Stimulated activated naive CD8-positive, alpha-beta T cell treated with anti-CD3 and anti-CD28 coated beads, Interleukin-15, Interleukin-2, amounts not matched to agents 100 U/mL and 50 U/mL, for 24 hours (primary cell): Measurements from ENCODE around the gene GEMIN4.
"Not testable (repeated sequence)": the region's sequence is repeated elsewhere in the genome, so short reads cannot be mapped to it uniquely, and the experiment has no call there.

Experiments
- ATAC-seq: fragments of 150-1000 bp; cut with Tn5 transposase; one replicate; pipeline ENCODE4 v1.10.0; 2021
- DNase-seq: peaks from one replicate; pipeline ENCODE4 v3.0.0; 2021

GEMIN4 gene

GRCh38 chr17:700504-701094, 51.5 kb downstream of the GEMIN4 start:
- DNase-seq (no peak), ATAC-seq (no peak)

DNA sequence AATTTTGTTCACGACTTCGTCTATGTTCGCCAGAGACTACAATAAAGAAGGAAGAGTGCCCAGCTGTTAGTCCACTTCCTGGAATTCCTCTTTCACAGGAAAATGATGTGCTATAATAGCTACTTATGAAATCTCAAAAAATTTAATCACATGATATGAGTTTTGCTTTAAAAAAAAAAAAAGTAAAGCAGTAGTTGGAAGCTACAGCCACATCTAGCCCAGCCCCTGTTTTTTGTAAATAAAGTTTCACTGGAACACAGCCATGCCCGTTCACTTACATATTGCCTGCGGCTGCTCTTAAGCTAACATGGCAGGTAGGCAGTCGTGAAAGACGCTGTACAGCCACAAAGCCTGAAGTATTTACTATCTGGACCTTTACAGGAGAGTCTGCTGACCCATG, 52.7 kb downstream of the GEMIN4 start:
- DNase-seq, result no peak
- ATAC-seq, result no peak

DNA sequence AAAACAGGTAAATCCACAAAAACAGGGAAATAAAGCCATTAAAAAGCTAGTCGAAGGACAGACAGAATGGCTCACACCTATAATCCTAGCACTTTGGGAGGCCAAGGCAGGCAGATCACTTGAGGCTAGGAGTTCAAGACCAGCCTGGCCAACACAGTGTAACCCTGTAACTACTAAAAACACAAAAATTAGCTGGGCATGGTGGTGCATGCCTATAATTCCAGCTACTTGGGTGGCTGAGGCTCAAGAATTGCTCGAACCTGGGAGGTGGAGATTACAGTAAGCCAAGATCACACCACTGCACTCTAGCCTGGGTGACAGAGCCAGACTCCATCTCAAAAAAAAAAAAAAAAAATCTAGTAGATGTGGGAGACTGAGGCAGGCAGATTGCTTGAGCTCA, 54.0 kb downstream of the GEMIN4 start:
- not testable (repeated sequence) for ATAC-seq, DNase-seq

- no peak for DNase-seq
- ATAC-seq, result no peak
Measured at GRCh38 chr17:697682-698081, 54.4 kb downstream of the GEMIN4 start.

GRCh38 chr17:696369-696768, 55.7 kb downstream of the GEMIN4 start:
- no peak for ATAC-seq
- DNase-seq, result no peak
